Loucy (cell line): ENCODE measurements around the gene WASL.

Experiments used
- CTCF ChIP-seq: fragments of 200-600 bp; sonication (generic); conservative IDR thresholded peaks from 2 replicates; pipeline ENCODE4 v1.5.1; 2014; ENCODE audit warnings: mild to moderate bottlenecking, antibody characterized with exemption, low read length
- EZH2phosphoT487 ChIP-seq: fragments of 200-600 bp; IDR thresholded peaks from 2 replicates; pipeline ENCODE4 v1.6.1; 2018; ENCODE audit warnings: antibody characterized with exemption, mild to moderate bottlenecking, moderate library complexity, borderline replicate concordance

DNA sequence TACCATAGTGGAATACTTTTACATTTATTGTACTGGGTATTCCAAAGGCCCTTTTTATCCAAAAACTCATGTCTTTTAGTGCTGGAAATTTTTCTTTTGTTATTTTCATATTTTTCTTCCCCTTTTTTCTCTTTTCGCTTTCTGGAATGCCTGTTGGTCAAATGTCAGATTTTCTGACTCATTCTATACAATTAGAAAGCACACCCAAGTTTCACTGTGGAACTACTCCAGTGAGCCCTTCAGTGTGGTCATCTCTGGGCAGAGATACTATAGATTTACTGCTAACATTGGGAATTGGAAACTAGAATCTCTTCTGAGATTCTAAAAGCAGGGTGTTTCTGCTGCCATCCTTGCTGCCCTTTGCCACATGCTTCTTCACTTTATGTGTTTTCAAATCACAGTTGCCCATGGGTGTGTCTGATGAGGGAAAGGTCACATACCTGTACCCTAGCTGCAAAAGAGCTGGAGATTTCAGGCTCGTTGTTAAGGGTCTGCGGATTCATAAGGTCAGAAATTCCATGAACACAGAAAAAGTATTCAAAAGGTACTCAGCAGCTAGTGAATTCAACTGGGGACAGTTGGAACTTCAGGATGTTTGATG, 5.6 kb upstream of the WASL start:
- TF ChIP-seq CTCF (no peak), EZH2phosphoT487 (no peak)
